MM.1S (cell line): ENCODE measurements around the gene OR8G1.

Source experiments
- EZH2 ChIP-seq: fragments of 300-600 bp; sonication (generic); optimal IDR thresholded peaks from 2 replicates; pipeline ENCODE3; 2017; ENCODE audit warnings: low read depth, mild to moderate bottlenecking, antibody characterized with exemption, low read length, mixed read lengths
- EZH2phosphoT487 ChIP-seq: fragments of 300-600 bp; sonication (generic); IDR thresholded peaks from 2 replicates; pipeline ENCODE4 v1.6.1; 2018; ENCODE audit warnings: antibody characterized with exemption, low read length
- TF ChIP-seq, protein P1 (sequence below): fragments of 300-600 bp; sonication (generic); IDR thresholded peaks from 2 replicates; pipeline ENCODE4 v1.5.1; 2016; ENCODE audit warnings: antibody characterized with exemption, low read length, mixed read lengths

DNA sequence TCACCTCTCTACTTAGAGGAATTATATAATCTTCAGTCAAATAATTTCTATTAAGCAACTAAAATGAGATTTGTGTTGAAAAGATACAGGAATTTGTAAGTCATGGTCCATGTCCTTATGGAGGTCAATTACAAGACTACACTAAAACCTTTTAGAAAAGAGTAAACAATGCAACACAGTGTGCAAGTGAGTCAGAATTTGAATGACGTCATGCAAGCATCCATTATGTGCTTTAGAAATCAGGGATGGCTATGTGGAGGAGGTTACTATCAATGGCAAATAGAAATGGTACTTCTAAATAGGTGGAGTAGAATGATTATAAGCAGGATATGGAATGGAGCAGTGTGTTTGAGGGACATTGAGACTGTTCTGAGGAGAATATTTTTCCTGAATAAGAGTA lies 41.2 kb upstream of the OR8G1 start:
- TF ChIP-seq, protein P1, sequence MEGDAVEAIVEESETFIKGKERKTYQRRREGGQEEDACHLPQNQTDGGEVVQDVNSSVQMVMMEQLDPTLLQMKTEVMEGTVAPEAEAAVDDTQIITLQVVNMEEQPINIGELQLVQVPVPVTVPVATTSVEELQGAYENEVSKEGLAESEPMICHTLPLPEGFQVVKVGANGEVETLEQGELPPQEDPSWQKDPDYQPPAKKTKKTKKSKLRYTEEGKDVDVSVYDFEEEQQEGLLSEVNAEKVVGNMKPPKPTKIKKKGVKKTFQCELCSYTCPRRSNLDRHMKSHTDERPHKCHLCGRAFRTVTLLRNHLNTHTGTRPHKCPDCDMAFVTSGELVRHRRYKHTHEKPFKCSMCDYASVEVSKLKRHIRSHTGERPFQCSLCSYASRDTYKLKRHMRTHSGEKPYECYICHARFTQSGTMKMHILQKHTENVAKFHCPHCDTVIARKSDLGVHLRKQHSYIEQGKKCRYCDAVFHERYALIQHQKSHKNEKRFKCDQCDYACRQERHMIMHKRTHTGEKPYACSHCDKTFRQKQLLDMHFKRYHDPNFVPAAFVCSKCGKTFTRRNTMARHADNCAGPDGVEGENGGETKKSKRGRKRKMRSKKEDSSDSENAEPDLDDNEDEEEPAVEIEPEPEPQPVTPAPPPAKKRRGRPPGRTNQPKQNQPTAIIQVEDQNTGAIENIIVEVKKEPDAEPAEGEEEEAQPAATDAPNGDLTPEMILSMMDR: no peak
- TF ChIP-seq EZH2 (no peak), EZH2phosphoT487 (no peak)
